ENCODE results near the gene WDFY2. TPM values are rescaled to one million over a fixed set of nuclear protein-coding genes. Genes with fewer than 3 reads are reported as not detected.

The WDFY2 gene
- total RNA-seq, 1 experiment from 2014 or later = 26.4 TPM

- WGBS (ENCODE audit: extremely low coverage, insufficient read length, low lambda C conversion rate) = no CpG with 5 or more reads among the region's 9 CpGs
- Histone ChIP-seq H3K79me2 (ENCODE audit: insufficient read depth, low read length) (no peaks in the 10 kb centered on the region), H2AFZ (ENCODE audit: low read length) (no peak overlapping the region), H3K23ac (ENCODE audit: insufficient read length, low read depth, low read length) (no peak overlapping the region), H2BK120ac (ENCODE audit: low read depth, low read length, poor library complexity, severe bottlenecking) (no peak overlapping the region), H3K9ac (ENCODE audit: extremely low read depth, insufficient read length, low read length) (no peak overlapping the region), H3T11ph (ENCODE audit: low read length) (no peak overlapping the region), H3K27me3 (ENCODE audit: insufficient read depth, low read length) (no peaks in the 10 kb centered on the region), H3K4ac (ENCODE audit: low read depth, low read length) (no peak overlapping the region), H3K56ac (ENCODE audit: insufficient read length, low read depth, low read length) (no peak overlapping the region), H3K4me1 (ENCODE audit: insufficient read depth, low read length) (peaks cover 2% of the 10 kb centered on the region; the same call in 1 of the 2 replicates), H3K79me1 (ENCODE audit: insufficient read depth, low read depth, low read length, poor library complexity, severe bottlenecking) (no peaks in the 10 kb centered on the region), H4K91ac (ENCODE audit: insufficient read length, low read depth, low read length) (no peak overlapping the region), H3K9me3 (ENCODE audit: control insufficient read depth, low read depth, low read length) (no peaks in the 10 kb centered on the region), H2AK5ac (ENCODE audit: insufficient read length, low read length) (no peak overlapping the region), H2BK12ac (ENCODE audit: insufficient read length, low read depth, low read length) (no peak overlapping the region), H4K8ac (replicated peaks; ENCODE audit: insufficient read length, low read depth, low read length) (no peak overlapping the region), H3K14ac (ENCODE audit: insufficient read depth, low read length) (no peak overlapping the region), H2BK5ac (ENCODE audit: insufficient read length, low read length) (no peak overlapping the region), H3K27ac (ENCODE audit: insufficient read length, low read depth, low read length) (no peak overlapping the region), H3K23me2 (ENCODE audit: insufficient read length, low read depth, low read length, poor library complexity, severe bottlenecking) (no peaks in the 10 kb centered on the region), H3K4me2 (ENCODE audit: insufficient read depth, insufficient read length, low read length) (no peak overlapping the region), H2BK15ac (ENCODE audit: low read depth, low read length) (no peak overlapping the region), H3K18ac (ENCODE audit: insufficient read length, low read depth, low read length) (no peak overlapping the region), H4K20me1 (ENCODE audit: control insufficient read depth, insufficient read depth, insufficient read length) (peaks cover 2% of the 10 kb centered on the region), H4K5ac (ENCODE audit: insufficient read length, low read depth, low read length) (no peak overlapping the region), H2BK20ac (ENCODE audit: low read depth, low read length, poor library complexity, severe bottlenecking) (no peak overlapping the region)
- H3K4me1 Mint-ChIP-seq = peaks cover 0 to 7% of the 10 kb centered on the region in 2 experiments; a peak in 1 of 4 replicates
- no peak overlapping the region; a peak in 1 of 7 replicates for H3K27ac Mint-ChIP-seq
- H3K4me3 Mint-ChIP-seq = no peak overlapping the region
- no peak for DNase-seq
- TF ChIP-seq CTCF (conservative IDR thresholded peaks at IDR 0.05) = no peak
- H3K27me3 Mint-ChIP-seq (ENCODE audit: low read depth) = no peaks in the 10 kb centered on the region
- H3K9me3 Mint-ChIP-seq = peaks cover 4 to 9% of the 10 kb centered on the region in 2 experiments
- peaks cover 3 to 4% (median 3%) of the 10 kb centered on the region in 3 experiments for H3K36me3 Mint-ChIP-seq (ENCODE audit: insufficient read depth in 1 of 3, low read depth in 3 of 3)
Observed at GRCh38 chr13:51562011-51562671, 22.1 kb upstream of the WDFY2 start.
